HG03196 (cell line): ENCODE data around the gene UFD1.

Source experiments
- ATAC-seq: cut with Tn5 transposase; IDR thresholded peaks from one replicate; pipeline ENCODE4 v1.9.1; 2021; ENCODE audit not compliant: unreplicated experiment

Gene UFD1

GRCh38 chr22:19497245-19497644 is 18.3 kb upstream of the UFD1 start:
- no peak for ATAC-seq

GRCh38 chr22:19496324-19496630 is 17.3 kb upstream of the UFD1 start:
- ATAC-seq: no peak

- ATAC-seq: no peak
Measured at GRCh38 chr22:19495562-19496323, 16.8 kb upstream of the UFD1 start.

- ATAC-seq: no peak
Measured at GRCh38 chr22:19494676-19495173, 15.7 kb upstream of the UFD1 start.

- no peak for ATAC-seq
Measured at GRCh38 chr22:19494001-19494560, 15.1 kb upstream of the UFD1 start.

GRCh38 chr22:19492504-19493174 is 13.6 kb upstream of the UFD1 start:
- no peak for ATAC-seq

- ATAC-seq: no peak
Measured at GRCh38 chr22:19490628-19491230, 11.7 kb upstream of the UFD1 start.

GRCh38 chr22:19488884-19489843 is 10.2 kb upstream of the UFD1 start:
- ATAC-seq: no peak

GRCh38 chr22:19488285-19488684 is 9.3 kb upstream of the UFD1 start:
- ATAC-seq: no peak

- no peak for ATAC-seq
Measured at GRCh38 chr22:19483481-19484244, 4.7 kb upstream of the UFD1 start.

GRCh38 chr22:19482297-19482696 is 3.3 kb upstream of the UFD1 start:
- no peak for ATAC-seq

GRCh38 chr22:19480789-19481188 is 1.8 kb upstream of the UFD1 start:
- ATAC-seq: no peak

GRCh38 chr22:19480173-19480568 is 1.2 kb upstream of the UFD1 start:
- ATAC-seq: no peak

- ATAC-seq: peak; percentile 76
Measured at GRCh38 chr22:19479355-19480172, 571 bp upstream of the UFD1 start, which contains the start of gene CDC45. Gene CDC45, plus strand, starts transcription at chr22:19479920. Its CDS starts 49 bp downstream, at chr22:19479969.

- ATAC-seq: peak; percentile 4
Measured at GRCh38 chr22:19478045-19478900, 720 bp downstream of the UFD1 start.

- no peak for ATAC-seq
Measured at GRCh38 chr22:19477321-19478044, 1.5 kb downstream of the UFD1 start.

- no peak for ATAC-seq
Measured at GRCh38 chr22:19476023-19476422, 3.0 kb downstream of the UFD1 start.
